K562 (cell line): Measurements from ENCODE around the gene CSRNP2. TPM values are rescaled to one million over a fixed set of nuclear protein-coding genes. Genes with fewer than 3 reads are reported as not detected.

Experiments
- BACH1 ChIP-seq: fragments of 200-800 bp; sonication (Bioruptor generic); IDR thresholded peaks from 2 replicates; pipeline ENCODE4 v1.6.1; 2016; ENCODE audit warnings: missing genetic modification characterization, missing compliant biosample characterization
- CEBPB ChIP-seq: fragments of 450-650 bp; IDR thresholded peaks from 2 replicates; pipeline ENCODE4 v1.6.1; 2016; ENCODE audit warnings: missing genetic modification characterization, missing compliant biosample characterization
- ELK3 ChIP-seq: fragments of 450-650 bp; formaldehyde crosslinking; IDR thresholded peaks from 2 replicates; pipeline ENCODE4 v1.4.0; 2020; ENCODE audit warnings: mild to moderate bottlenecking
- GTF2B ChIP-seq: IDR thresholded peaks from 2 replicates; pipeline ENCODE4 v1.6.1; 2011; ENCODE audit not compliant: insufficient read length; ENCODE audit errors: extremely low read depth
- JUNB ChIP-seq: fragments of 450-650 bp; formaldehyde crosslinking; conservative IDR thresholded peaks from 2 replicates; pipeline ENCODE4 v1.4.0; 2020; ENCODE audit warnings: mild to moderate bottlenecking
- KLF16 ChIP-seq: IDR thresholded peaks from 2 replicates; pipeline ENCODE4 v1.6.1; 2016; ENCODE audit warnings: antibody characterized with exemption
- LCOR ChIP-seq: sonication (generic); formaldehyde crosslinking; IDR thresholded peaks from 2 replicates; pipeline ENCODE4 v1.8.0; 2022; ENCODE audit warnings: mild to moderate bottlenecking, missing genetic modification reagents
- PRMT5 ChIP-seq: sonication (generic); formaldehyde crosslinking; IDR thresholded peaks from 2 replicates; pipeline ENCODE4 v1.5.0; 2020; ENCODE audit warnings: missing genetic modification reagents
- SMARCA4 ChIP-seq: fragments of 450-650 bp; IDR thresholded peaks from 2 replicates; pipeline ENCODE4 v1.6.1; 2016
- STAG1 ChIP-seq: sonication (generic); formaldehyde crosslinking; IDR thresholded peaks from 2 replicates; pipeline ENCODE4 v1.5.0; 2020; ENCODE audit warnings: missing genetic modification reagents, borderline replicate concordance
- TAL1 ChIP-seq: fragments of 450-650 bp; IDR thresholded peaks from 2 replicates; pipeline ENCODE4 v1.6.1; 2016; ENCODE audit warnings: mild to moderate bottlenecking
- TFAM ChIP-seq: fragments of 250-450 bp; sonication (Bioruptor Pico); conservative IDR thresholded peaks from 2 replicates; pipeline ENCODE4 v1.5.0; 2021; ENCODE audit warnings: mild to moderate bottlenecking, moderate library complexity
- U2AF1 ChIP-seq: fragments of 200-400 bp; formaldehyde crosslinking; optimal IDR thresholded peaks from 2 replicates; pipeline ENCODE3; 2017; ENCODE audit warnings: mild to moderate bottlenecking, low read depth, low read length, moderate library complexity
- ZC3H4 ChIP-seq: sonication (generic); formaldehyde crosslinking; IDR thresholded peaks from 2 replicates; pipeline ENCODE4 v1.9.0; 2021; ENCODE audit warnings: missing genetic modification reagents, borderline replicate concordance
- ZNF609 ChIP-seq: sonication (generic); formaldehyde crosslinking; IDR thresholded peaks from 2 replicates; pipeline ENCODE4 v1.8.1; 2023; ENCODE audit warnings: missing genetic modification reagents, mild to moderate bottlenecking, borderline replicate concordance
- polyA plus RNA-seq, 8 experiments: library from polyadenylated mRNA; depleted of rRNA in 4 of 8; stranded (reverse) in 5 of 8; unstranded in 3 of 8; fragments of >200 nt; fragmentation: Nextera tagmentation in 2 of 8; fragmentation: Illumina TruSeq in 1 of 8; extraction: Ambion mirVana in 2 of 8; extraction: Trizol in 1 of 8; gene quantifications; 2 replicates each; pipeline versions ENCODE4 v1.2.1 to v1.2.3, GENCODE V29; 2011 to 2014; ENCODE audit warnings: inconsistent platforms in 1 of 8, missing spikeins in 1 of 8
- total RNA-seq, 7 experiments: library from RNA; depleted of rRNA in 6 of 7; stranded (reverse); fragments of >200 nt in 6 of 7; fragmentation: Illumina TruSeq in 2 of 7; extraction: Trizol in 2 of 7; gene quantifications; 2 replicates each; pipeline versions ENCODE4 v1.2.1 to v1.2.3, GENCODE V29; 2011 to 2021; ENCODE audit warnings: low replicate concordance in 1 of 7

Gene CSRNP2
- total and polyA plus RNA-seq, 9 of the 15 experiments (the other 6 are each of a cell fraction or from before 2014, with no cell fraction given): 1.6 to 13.9 (median 5.9) TPM

- TF ChIP-seq CEBPB (tag) (no peak), STAG1 (CRISPR knock-in tag) (peak; percentile 65; the same call in 1 of the 2 replicates), SMARCA4 (peak; percentile 19; the same call in 1 of the 2 replicates), ZC3H4 (CRISPR knock-in tag) (no peak), JUNB (CRISPR knock-in tag) (no peak), KLF16 (0 out of 2 replicates have a peak, but pooled peaks have one; percentile 10), GTF2B (peak; percentile 46), PRMT5 (CRISPR knock-in tag) (no peak), U2AF1 (no peak), TAL1 (no peak), ZNF609 (CRISPR knock-in tag) (no peak), LCOR (CRISPR knock-in tag) (no peak), BACH1 (tag) (no peak), TFAM (no peak), ELK3 (CRISPR knock-in tag) (no peak)
These were observed 35.5 kb downstream of the CSRNP2 start, which contains the start of gene LETMD1 (continued) for GRCh38 chr12:51047655-51048540.
